C4-2B (cell line): ENCODE data around the gene PPIL6.
"Not testable (repeated sequence)": the region's sequence is repeated elsewhere in the genome, so short reads cannot be mapped to it uniquely, and the experiment has no call there.

Experiments used
- ZFX ChIP-seq: fragments of 450-650 bp; IDR thresholded peaks from 2 replicates; pipeline ENCODE4 v1.6.1; 2017
- TF ChIP-seq, protein P1 (sequence below): fragments of 450-650 bp; conservative IDR thresholded peaks from 2 replicates; pipeline ENCODE4 v1.5.1; 2017; ENCODE audit warnings: mild to moderate bottlenecking

GRCh38 chr6:109364382-109365078 lies 75.9 kb downstream of the PPIL6 start:
- TF ChIP-seq, protein P1, sequence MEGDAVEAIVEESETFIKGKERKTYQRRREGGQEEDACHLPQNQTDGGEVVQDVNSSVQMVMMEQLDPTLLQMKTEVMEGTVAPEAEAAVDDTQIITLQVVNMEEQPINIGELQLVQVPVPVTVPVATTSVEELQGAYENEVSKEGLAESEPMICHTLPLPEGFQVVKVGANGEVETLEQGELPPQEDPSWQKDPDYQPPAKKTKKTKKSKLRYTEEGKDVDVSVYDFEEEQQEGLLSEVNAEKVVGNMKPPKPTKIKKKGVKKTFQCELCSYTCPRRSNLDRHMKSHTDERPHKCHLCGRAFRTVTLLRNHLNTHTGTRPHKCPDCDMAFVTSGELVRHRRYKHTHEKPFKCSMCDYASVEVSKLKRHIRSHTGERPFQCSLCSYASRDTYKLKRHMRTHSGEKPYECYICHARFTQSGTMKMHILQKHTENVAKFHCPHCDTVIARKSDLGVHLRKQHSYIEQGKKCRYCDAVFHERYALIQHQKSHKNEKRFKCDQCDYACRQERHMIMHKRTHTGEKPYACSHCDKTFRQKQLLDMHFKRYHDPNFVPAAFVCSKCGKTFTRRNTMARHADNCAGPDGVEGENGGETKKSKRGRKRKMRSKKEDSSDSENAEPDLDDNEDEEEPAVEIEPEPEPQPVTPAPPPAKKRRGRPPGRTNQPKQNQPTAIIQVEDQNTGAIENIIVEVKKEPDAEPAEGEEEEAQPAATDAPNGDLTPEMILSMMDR: not testable (repeated sequence)
- not testable (repeated sequence) for TF ChIP-seq ZFX
